ENCODE data around the gene NUPR1. TPM values are rescaled to one million over a fixed set of nuclear protein-coding genes. Genes with fewer than 3 reads are reported as not detected.

Gene NUPR1
- total RNA-seq, 1 donor from 2014 or later: not detected

DNA sequence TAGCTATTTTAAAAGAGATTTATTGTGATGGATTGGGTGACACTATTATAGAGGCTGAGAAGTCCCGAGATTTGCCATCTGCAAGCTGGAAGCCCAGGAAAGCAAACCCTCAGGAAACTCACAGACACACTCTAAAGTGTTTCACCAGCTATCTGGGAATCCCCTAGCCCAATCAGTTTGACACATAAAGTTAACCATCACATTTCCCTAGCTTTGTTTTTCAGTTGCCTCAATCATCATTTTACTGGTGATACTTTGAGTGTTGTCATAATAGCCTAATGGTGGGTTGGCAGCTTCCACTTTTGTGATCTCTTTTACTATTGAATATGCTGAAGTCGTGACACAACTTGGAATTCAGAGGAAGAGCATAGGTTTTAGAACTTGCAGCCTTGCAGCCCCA, 16.8 kb upstream of the NUPR1 start:
- intact Hi-C loops (cut with micrococcal nuclease): loop anchor here (10.0 kb wide), 1 partner anchor 379 kb away; the partner anchor contains the start of gene CD19

GRCh38 chr16:28554634-28555423, 16.1 kb upstream of the NUPR1 start:
- intact Hi-C loops (cut with micrococcal nuclease): loop anchor here (5.0 to 10.0 kb wide), 2 partner anchors 238 to 380 kb away; partner anchors contain the start of gene CD19

DNA sequence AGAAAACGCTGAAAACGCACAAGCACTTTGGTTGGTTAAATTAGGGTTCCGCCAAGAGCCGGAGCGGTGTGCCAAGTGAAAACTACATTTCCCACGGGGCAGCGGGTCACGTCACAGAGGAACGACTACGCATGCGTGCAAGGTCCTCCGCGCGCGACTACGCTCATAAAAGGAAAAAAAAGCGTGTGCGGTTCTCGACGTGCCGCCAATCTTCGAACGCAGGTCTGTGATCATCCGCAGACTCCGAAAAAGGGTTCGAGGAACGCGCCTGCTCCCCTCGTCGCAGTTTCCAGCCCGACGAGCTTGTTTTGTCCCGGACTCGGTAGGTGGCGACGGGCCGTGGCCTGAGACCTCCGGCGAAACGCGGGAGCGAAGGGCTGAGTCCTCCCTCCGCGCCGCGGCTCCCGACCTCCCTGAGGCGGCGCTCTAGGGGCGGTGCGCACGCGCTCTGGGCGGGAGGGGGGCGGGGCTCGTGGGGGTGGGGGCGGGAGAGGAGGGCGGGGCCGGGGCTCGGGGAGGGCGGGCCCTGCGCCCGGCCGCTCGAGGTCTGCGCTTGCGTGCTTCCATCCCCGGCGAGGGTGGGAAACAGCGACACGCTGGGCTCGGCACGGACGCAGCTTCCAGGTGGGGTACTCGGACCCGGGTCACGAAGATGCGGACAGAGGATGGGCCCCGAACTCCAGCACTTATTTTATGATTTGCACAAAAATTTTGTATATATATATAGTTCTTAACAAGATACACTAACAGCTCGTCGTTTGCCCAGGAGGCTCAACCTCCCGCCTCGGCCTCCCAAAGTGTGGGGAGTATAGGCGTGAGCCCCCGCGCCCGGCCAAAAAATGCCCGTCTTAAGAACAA, 15.2 kb upstream of the NUPR1 start, which contains the start of gene SGF29:
SGF29 (plus strand) TSS at position 145 of the 858 bp plus-strand sequence. CDS start 27,150 bp downstream, outside the sequence.
- intact Hi-C loops (cut with micrococcal nuclease): loop anchor here (1.0 to 10.0 kb wide), 4 partner anchors 62 to 381 kb away; partner anchors contain the start of genes CD19 and CLN3

- intact Hi-C loops (cut with micrococcal nuclease): loop anchor here (1.0 to 5.0 kb wide), 2 partner anchors 57 to 272 kb away; partner anchors contain the start of gene CLN3
Observed at GRCh38 chr16:28549301-28549899, 10.6 kb upstream of the NUPR1 start.

GRCh38 chr16:28548306-28548802, 9.6 kb upstream of the NUPR1 start:
- intact Hi-C loops (cut with micrococcal nuclease): loop anchor here (5.0 kb wide), 1 partner anchor 271 kb away; no protein-coding TSS in a partner anchor

GRCh38 chr16:28546626-28547025, 7.9 kb upstream of the NUPR1 start:
- intact Hi-C loops (cut with micrococcal nuclease): loop anchor here (5.0 kb wide), 1 partner anchor 269 kb away; no protein-coding TSS in a partner anchor

GRCh38 chr16:28545964-28546363, 7.2 kb upstream of the NUPR1 start:
- intact Hi-C loops (cut with micrococcal nuclease): loop anchor here (5.0 kb wide), 1 partner anchor 269 kb away; no protein-coding TSS in a partner anchor

DNA sequence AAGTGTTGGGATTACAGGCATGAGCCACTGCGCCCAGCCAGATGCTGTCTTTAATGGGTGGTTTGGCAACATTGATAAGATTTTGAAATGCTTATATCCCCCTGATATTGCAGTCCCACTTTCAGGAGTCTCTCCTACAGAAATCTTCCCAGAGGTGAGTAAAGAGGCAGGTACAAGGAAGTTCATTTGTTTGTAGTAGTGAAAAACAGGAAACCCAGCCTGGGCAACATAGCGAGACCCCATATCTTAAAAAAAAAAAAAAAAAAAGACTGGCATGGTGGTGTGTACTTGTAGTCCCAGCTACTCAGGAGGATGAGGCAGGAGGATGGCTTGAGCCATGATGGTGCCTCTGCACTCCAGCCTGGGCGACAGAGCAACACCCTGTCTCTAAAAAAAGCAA, 6.2 kb upstream of the NUPR1 start:
- intact Hi-C loops (cut with micrococcal nuclease): loop anchor here (5.0 kb wide), 1 partner anchor 268 kb away; no protein-coding TSS in a partner anchor

- intact Hi-C loops (cut with micrococcal nuclease): no loop called here
Observed at GRCh38 chr16:28543072-28543471, 4.3 kb upstream of the NUPR1 start.

DNA sequence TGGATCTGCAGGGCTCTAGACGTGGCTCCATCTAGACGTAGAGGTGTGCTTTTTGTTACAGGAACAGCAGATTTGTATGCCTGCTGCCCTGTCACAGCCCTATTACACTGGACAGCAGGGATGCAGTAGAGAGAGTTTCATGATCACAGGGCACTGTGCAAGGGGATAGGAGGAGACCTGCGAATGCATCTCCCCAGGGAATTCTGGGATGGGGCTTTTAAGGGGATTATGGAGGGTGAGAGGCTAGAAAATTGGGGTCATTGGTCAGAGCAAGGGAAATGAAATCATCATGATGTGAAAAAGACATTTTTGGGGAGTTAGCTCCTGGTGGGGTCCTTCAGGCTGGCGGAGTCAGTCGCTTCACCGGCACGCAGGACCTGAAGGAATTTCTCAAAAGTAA, 3.9 kb upstream of the NUPR1 start:
- intact Hi-C loops (cut with micrococcal nuclease): no loop called here

GRCh38 chr16:28540346-28540745, 1.6 kb upstream of the NUPR1 start:
- intact Hi-C loops (cut with micrococcal nuclease): no loop called here

DNA sequence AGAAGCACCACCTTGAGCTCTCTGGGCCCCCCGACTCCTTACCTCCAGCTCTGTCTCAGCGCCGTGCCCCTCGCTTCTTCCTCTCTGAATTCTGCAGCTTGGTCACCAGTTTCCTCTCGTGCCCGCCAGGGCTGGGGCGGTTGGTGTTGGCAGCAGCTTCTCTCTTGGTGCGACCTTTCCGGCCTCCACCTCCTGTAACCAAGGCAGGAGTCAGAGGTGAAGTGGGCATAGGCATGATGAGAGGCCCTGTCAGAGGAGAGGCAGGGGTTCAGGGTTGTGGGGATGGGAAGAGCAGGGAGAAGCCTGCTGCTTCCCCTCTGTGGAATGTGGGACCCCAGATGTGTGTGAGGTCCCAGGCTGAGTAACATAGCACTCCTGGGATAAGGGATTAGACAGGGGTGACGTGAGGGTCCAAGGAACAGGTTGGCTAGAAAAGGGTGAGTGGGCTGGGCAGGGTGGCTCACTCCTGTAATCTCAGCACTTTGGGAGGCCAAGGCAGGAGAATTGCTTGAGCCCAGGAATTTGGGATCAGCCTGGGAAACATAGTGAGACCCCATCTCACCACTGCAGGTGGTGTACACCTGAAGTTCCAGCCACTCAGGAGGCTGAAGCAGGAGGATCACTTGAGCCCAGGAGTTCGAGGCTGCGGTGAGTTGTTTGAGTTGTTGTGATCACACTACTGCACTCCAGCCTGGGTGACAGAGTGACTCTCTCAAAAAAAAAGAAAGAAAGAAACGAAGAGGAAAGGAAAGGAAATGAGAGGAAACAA, 626 bp downstream of the NUPR1 start:
- intact Hi-C loops (cut with micrococcal nuclease): no loop called here

DNA sequence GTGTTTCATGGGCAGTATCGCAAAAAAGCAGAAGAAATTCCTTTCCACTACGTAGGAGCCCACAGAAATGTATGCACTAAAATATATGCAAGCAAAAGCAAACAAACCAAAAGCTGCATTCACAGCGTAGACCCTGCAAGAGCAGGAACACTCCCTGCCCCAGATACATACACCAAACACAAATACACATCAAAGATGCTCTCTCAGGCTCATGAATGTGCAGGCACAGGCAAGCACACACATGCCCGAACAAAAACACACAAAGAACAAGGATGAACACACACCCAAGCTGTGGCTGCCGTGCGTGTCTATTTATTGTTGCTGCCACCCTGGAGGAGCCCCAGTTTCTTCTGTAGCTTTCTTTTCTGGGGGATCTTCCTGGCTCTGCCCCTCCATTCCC, 1.7 kb downstream of the NUPR1 start:
- intact Hi-C loops (cut with micrococcal nuclease): no loop called here

GRCh38 chr16:28534542-28535373, 4.0 kb downstream of the NUPR1 start:
- intact Hi-C loops (cut with micrococcal nuclease): no loop called here

- intact Hi-C loops (cut with micrococcal nuclease): no loop called here
Observed at GRCh38 chr16:28532940-28533647, 5.7 kb downstream of the NUPR1 start.

DNA sequence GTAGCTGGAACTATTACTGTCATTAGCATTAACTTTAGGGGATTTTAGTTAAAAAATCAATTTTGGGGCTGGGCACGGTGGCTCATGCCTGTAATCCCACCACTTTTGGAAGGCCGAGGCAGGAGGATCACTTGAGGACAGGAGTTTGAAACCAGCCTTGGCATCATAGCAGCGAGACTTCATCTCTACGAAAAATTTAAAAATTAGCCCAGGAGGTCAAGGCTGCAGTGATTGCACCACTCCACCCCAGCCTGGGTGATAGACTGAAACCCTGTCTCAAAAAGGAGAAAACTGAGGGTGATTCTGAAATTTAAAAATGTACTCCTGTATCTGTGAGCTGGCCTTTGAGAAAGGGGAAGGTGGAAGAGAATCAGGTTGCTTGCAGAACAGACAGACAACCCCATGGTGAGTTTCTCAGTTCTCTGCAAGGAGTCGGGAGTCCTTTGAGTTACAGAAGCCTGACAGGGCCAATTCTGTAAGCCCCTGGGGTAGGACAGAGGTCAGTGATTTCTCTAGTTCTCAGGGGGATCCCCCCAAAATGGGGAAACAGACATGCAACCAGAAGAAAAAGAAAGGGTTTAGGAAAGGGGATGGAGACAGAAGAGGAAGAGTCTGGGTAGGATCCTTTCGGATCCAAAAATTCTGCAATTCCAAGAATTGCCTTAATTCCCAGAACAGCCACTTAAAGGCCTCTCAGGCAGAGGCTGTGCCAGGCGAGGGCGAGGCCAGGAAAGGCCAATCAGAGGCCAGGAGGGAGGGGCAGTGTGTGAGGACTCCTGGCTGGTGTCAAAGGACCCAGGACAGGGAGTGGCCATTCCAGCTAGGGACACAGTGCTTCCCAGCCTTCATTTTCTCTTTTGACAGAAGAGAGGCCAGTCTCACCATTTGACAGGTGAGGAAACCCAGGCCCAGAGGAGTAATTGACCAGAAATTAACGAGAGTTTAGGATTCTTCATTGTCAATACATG, 6.7 kb downstream of the NUPR1 start:
- intact Hi-C loops (cut with micrococcal nuclease): no loop called here

- intact Hi-C loops (cut with micrococcal nuclease): no loop called here
Observed at GRCh38 chr16:28529124-28529523, 9.7 kb downstream of the NUPR1 start.

- intact Hi-C loops (cut with micrococcal nuclease): no loop called here
Observed at GRCh38 chr16:28528463-28528867, 10.3 kb downstream of the NUPR1 start.

Measured in T-helper 1 cell treated with Interleukin-12 subunit alpha and Interleukin-12 subunit beta and Interleukin-4 antibody, amounts not matched to agents 30 ng/mL and 1 ng/mL, for 36 hours (primary cell).